ENCODE measurements around the gene OR14I1. TPM values are rescaled to one million over a fixed set of nuclear protein-coding genes. Genes with fewer than 3 reads are reported as not detected.

OR14I1 gene
- total RNA-seq = not detected

DNA sequence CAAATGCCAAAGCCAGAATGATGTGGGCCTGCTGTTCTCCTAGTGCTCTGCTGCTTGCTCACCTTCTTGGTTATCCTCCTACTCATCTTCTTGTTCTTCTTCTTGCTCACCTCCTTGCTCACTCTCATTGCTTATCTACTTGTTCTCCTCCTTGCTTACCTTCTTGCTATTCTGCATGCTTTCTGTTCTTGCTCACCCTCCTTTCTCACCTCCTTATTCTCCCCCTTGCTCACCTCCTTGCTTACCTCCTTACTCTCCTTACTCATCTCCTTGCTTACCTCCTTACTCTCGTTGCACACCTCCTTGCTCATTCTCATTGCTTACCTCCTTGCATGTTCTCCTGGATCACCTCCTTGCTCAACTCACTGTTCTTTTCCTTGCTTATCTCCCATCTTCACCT is at the start of gene OR14I1:
OR14I1 (minus strand) TSS at position 53 of the 400 bp plus-strand sequence.
- no peak for DNase-seq

- no peak for DNase-seq
Measured at GRCh38 chr1:248751635-248752034, 49.1 kb upstream of the OR14I1 start.

DNA sequence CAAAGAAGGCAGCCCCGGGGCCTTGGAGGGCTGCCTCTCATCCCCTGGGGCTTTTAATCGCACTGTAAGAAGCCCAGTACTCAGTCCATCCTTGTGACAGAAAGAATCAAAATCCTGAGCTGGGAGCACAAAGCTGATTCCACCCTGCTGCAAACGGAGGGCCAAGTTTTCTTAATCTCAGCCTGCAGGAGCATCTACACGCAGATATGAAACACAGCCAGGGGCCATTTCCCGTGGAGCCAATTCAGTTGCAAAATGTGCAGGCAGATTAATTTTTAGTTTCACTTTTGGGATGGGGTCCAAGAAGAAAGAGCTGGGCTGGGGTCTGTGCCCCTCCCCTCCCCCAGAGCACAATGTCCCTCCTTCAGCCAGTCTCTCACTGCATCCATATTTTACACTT is 48.6 kb upstream of the OR14I1 start:
- no peak for DNase-seq

DNA sequence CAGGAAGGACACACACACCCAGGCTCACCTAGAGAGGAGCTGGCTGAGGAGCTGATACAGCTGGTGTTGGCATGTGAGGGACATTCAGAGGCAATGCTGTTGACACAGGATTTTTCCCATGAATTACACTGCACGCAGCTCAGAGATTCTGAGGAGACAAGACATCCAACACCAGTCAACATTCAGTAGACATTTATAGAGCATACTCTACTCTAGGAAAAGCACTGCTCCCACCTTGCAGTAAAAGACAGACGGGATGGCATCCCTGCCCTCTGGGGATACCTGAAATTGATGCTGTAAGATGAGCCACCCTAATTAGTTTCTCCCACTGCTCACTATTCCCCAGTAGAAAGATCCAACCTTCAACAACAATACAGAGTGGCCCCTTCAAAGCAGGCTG is 47.9 kb upstream of the OR14I1 start:
- DNase-seq = no peak

DNA sequence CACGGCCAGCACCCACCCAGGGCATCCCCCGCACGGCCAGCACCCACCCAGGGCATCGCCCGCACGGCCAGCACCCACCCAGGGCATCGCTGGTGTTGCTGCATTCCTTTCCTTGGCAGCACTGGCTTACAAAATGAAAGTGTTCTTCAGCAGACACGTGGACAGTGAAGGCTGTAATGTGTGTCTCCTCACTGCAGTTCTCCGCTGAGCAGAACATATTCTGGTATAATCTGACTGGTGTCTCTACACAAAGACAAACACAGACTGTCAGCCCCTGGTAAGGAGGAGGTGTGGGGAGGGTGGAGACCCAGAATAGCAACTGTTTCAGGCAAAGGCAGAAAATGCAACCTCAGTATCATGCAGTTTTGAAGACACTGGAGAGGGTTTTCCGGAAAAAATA is 45.6 kb upstream of the OR14I1 start:
- DNase-seq = no peak

DNA sequence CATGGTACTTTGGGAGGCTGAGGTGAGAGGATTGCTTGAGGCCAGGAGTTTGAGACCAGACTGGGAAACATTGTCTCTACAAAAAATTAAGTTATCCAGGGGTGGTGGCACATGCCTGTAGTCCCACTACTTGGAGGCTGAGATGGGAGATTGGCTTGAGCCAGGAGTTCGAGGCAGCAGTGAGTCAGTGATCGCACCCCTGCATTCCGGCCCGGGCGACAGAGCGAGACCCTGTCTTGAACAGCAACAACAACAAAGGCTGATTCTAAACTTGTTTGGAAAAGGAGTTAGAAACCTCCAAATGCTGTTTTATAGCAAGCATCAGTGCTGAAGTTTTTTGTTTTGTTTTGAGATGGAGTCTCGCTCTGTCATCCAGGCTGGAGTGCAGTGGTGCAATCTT is 38.3 kb upstream of the OR14I1 start:
- DNase-seq = no peak

DNA sequence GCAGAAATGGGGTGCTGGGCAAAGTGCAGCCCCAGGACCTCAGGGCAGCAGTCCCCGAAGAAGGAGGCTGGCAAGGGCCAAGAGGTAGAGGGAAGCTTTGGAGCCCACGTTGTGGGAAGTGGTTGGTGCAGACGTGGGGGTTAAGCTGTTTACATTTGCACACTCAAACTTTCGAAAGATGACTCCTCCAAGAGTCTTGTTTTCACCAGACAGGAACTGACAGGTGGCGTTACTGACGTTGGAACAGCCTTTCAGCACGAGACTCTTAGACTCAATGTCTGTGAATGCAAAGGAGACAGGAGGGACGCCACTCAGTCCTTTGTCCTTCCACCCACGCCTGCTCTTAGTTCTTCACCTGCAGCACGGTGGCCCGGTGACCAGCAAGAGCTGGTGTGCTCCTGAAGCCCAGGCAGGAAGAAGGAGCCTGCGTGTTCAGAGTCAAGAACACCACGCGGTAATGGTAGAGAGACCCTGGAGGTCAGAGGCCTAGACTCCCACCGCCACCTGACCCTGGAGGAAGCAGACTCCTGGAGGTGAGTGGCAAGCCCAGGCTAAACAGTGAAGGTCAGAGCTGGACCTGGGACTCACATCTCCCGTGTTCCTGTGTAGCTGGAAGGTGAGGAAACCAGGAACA is 37.1 kb upstream of the OR14I1 start:
- DNase-seq = no peak

GRCh38 chr1:248737457-248737856 is 34.9 kb upstream of the OR14I1 start:
- DNase-seq = no peak

DNA sequence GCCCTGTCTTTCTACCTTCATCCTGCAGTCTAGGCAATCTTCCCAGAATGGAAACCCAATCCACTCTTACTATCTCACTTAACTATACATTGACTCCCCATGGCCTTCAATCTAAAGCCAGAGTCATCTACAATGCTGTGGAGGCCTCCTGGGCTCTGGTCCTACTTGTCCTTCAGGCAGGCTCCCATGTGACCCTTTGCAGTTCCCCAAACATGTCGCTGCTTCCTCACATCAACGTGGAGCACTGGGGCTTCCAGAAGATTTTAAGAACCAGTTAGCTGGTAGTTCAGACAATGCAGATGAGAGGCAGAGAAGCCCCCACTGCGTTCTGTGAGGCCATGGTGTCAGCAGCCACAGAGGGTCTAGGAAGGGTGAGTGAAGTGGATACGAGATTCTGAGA is 34.4 kb upstream of the OR14I1 start:
- DNase-seq = no peak

GRCh38 chr1:248733566-248733965 is 31.0 kb upstream of the OR14I1 start:
- no peak for DNase-seq

DNA sequence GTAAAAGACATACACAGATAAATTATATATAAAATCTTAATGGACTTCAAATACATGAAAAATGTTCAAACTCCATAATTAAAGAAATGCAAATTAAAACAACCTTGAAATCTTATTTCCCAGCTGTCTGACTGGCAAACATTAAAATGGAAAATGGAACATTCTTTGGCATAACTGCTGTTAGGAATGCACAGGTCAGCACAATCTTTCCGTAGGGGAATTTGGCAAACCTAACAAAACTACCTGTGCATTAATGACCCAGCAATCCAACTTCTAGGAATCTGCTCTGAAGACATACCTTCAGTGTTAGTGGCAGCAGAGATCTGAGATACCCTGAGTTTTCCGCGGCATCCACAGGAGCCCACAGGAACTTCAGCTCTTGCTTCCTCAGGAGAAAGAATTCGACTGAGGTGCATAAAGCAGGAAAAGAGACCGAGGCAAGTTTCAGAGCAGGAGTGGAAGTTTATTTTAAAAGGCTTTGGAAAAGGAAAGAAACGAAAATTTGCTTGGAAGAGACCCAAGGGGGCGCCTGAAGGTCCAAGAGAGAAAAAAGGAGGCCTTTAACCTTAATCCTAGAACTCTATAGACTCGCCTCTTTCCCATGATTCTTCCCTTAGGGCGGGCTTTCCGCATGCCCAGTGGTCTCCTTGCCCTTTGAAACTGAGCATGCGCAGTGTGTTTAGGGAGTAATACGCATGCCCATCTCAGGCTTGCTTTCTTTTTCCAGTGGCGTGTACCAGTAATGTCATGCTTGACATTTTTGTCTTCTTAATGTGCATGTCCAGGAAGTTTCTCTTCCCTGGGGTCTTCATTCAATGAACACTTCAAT is 28.2 kb upstream of the OR14I1 start:
- DNase-seq = no peak

- DNase-seq = no peak
Measured at GRCh38 chr1:248714248-248714647, 11.7 kb upstream of the OR14I1 start.

- no peak for DNase-seq
Measured at GRCh38 chr1:248710305-248710900, 7.8 kb upstream of the OR14I1 start.

DNA sequence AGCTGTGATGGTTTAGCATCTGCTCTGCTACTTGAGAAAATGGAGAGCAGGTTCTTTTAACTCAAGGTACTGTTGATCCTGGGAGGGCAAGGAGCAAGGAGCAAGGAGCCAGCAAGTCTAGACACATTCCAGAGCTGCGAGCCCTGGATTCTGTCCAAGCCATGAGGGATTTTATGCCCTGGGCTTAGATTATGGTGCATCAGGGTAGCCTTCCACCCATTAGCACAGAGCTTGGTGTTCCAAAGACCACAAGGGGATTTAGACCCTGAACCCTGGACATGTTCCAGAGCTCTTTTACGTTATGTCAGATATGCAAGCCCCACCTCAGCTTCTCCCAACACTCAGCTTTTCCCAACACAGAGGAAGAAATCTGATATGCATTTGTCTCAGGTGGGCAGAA is 2.0 kb upstream of the OR14I1 start:
- DNase-seq = no peak

DNA sequence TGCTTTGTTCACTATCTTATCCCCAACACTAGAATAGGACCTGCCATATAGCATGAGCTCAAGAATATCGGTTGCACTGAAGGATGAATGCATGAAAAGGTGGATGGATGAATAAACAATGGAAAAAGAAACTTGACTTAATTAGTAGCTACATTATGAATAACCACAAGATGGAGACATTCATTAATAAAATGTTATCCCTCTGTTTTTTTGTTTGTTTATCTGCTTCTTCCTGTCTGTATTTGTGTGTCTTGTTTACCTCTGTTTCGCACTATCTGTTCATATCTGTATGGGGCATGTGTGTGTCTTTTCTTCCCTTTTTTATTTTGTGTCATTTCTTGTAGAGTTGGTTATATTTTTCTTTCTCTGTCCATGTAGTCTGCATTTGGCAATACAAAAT is 1.1 kb upstream of the OR14I1 start:
- DNase-seq = no peak

GRCh38 chr1:248699099-248699498 is 3.5 kb downstream of the OR14I1 start:
- DNase-seq = no peak

GRCh38 chr1:248697907-248698306 is 4.7 kb downstream of the OR14I1 start:
- DNase-seq = no peak

DNA sequence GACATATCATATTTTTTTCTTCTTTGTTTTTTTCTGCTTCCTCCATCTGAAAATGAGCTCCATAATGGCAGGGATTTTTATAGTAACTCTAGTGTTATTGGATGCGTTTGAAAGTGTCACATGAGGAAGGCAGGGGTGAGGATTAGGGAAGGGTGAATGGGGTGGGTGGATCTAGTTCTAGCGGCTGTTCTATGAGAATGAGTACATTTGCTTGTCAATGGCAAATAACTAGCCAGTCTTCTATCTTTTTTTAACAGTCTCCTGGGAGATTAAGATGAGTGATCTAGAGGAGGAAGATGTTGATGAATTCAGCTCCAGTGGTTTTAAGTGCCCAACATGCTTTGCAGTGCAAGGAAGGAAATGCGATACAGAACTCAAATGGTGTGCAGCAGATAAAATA is 5.8 kb downstream of the OR14I1 start:
- no peak for DNase-seq

GRCh38 chr1:248696261-248696660 is 6.3 kb downstream of the OR14I1 start:
- no peak for DNase-seq

GRCh38 chr1:248695451-248696132 is 7.0 kb downstream of the OR14I1 start:
- no peak for DNase-seq

- no peak for DNase-seq
Measured at GRCh38 chr1:248691567-248692155, 10.9 kb downstream of the OR14I1 start.

DNA sequence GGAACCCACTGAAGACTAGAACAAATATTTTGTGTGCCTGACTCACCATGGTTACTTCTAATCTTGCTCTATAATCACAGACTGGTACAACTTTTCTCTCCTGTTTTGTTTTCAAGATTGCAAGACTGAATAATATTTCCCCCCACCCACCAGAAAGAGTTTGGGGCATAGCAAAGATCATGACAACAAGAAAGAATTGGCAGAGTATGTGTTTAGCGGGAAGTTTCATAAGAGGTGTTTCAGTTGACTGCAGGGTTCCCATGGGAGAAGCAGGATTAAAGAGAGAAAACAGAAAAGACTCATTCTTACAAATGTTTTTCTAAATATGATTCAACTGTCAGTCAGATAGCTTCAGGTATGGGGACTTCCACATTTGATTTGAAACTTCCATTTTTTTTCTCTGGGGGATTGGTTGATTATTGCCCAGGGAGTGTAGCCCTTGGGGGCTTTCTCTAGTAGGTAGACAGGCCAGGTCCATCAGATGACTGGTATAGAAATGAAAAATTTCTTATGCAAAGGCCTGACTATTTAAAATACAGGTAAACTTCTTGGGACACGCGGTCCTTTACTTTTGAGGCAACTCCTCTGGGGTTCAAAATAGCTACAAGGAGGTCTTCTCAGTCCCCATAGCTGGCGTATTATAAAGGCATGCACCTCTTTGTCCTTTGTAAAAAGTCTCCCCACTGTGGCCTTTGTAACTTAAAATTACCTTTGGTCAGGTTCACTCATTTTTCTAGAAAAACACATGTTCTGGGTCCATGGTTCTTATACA is 13.9 kb downstream of the OR14I1 start:
- DNase-seq = no peak

Data from skin of body (tissue), 2 donors.